ENCODE measurements around the gene TANK.
"Not testable (repeated sequence)": the region's sequence is repeated elsewhere in the genome, so short reads cannot be mapped to it uniquely, and the experiment has no call there.

TANK gene

DNA sequence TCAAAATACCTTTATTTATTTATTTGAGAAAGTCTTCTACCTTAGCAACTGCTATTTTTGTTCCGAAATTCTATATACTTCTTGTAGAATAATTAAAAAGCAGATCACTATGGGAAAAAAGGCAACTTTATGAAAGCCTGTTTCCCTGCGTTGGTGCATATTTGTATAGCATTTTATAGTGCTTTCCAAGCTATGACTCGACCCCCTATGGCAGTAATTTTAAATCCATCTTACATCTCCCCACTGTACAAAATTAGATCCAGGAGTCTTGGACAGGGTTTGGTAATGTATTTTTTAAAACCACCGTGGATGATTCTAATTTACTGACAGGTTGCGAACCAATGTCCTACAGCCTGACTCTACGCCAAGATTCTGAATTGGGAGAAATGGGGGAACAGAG, 10.1 kb downstream of the TANK start:
- no peak for DNase-seq

DNA sequence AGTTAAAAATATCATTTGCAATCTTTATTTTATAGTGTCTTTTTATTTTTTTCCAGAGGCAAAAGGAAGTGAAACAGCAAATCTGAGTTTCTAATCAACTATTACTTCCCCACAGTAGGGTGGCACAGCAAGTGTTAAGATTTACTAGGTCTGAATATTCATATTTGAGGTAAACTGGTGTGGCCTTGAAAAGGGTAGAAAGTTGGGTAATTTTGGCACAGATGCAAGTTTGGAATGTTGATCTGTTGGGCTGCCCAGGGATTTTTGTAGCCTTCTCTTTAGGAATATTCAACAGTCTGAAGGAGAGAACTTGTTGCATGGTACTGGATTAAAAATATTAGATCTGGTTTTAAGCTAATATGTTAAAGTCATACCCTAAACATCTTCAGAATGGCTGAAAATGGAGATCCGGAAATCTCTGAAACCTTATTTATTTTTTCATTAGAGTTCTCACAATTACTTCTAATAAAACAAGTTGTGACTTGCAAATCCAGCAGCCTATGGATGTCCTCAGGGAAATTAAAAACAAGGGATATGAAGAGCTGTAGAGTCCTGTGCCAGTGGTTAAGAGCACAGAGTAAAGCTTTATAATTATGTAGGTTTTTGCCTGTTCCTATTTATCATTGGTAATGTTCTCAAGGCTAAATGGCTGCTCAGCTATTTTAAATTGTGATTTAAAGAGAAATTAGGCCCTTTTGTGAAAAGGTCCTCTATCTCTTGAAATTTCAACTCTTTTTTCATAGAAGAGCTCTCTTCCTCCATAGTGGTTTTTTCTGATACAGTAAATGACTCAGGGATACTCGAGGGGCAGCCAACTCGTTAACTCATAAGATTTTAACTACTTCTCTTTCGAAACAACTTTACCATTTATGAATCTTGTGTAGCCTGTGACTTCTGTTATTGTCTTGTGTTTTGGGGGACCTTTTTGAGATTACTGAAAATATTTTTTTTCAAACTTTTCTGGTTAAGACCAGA, 11.0 kb downstream of the TANK start:
- DNase-seq: no peak

DNA sequence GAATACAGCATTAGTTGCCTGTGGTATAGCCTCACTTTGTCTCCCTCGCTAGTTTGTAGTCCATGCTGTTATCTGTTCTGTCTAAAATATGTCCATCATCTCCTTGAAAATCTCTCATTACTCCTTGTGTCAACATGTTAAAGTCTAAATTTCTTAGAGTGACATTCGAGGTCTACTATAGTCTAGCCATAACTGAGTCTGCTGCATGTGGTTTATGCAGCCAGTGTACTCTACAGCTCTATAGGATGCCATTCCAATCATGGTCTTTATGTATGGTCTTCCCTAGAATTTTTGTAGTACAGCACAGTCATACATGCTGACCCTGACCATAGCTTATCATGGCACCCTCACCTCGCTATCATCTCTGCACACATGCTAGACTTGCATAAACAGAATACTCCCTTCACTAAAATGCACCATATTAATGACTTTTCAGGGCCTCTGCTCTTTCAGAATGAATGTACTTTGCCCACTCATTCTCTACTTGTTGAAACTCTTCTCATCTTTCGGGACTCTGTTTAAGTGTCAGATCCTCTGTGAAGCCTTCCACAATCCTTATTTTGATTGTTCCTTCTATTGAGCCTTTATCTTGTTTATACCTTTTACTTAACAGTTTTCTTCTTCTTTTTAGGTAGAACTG, 12.8 kb downstream of the TANK start:
- no peak for DNase-seq

DNA sequence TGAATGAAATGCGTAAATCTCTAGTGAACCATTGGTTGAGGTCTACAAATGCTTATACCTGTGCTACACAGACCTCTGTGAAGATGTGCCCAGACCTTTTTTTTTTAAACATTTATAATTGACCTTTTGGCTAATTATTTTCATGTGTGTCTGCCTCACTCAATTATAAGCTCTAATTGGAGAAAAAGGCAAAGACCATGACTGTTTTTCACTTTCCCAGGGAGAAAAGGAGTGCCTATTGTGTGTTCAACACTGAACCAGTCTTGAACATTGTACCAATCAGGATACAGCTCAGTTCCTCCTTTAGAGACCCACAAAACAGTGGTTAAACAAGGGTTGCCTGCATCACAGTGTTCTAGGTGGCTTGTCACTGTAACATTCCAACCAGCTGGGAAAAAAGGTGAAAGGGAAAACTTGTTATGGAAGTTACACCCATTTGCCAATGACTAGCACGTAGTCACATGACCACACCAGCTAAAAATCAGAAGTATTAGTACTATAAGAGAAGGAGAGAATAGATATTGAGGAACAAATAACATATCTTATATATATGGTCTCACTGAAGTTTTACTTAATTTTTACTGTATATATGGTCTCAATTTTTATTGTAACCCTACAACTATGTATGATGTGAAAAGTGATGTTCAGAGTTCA, 13.4 kb downstream of the TANK start:
- no peak for DNase-seq

DNA sequence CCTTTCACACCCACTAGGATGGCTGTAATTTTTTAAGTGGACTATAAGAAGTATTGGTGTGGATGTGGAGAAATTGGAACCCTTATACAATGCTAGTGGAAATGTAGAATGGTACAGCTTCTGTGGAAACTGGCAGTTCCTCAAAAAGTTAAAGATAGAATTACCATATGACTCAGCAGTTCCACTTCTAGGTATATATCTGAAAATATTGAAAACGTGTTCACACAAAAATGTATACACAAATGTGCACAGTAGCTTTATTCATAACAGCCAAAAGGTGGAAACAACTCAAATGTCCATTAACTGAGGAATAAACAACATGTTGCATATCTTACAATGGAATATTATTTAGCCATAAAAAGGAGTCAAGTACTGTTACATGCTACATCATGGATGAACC, 17.7 kb downstream of the TANK start:
- no peak for DNase-seq

DNA sequence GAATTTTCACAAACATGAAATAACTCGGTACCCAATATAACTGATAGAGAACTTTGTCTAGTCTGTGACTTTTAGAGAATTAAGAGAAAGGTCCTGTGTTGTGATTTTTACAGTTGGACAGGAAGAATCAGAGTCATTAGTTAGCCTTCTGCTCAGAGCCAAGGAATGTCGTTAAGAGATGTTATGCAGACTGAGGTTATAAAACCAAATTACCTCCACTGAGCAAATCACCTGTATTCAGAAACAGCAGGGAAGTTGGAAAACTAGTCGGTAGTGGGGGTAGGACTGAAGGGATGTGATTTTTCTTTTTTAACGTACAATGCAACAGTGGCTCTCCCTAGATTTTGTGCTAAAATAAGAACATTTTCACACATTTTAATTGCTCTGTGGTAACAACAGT, 18.5 kb downstream of the TANK start:
- no peak for DNase-seq

DNA sequence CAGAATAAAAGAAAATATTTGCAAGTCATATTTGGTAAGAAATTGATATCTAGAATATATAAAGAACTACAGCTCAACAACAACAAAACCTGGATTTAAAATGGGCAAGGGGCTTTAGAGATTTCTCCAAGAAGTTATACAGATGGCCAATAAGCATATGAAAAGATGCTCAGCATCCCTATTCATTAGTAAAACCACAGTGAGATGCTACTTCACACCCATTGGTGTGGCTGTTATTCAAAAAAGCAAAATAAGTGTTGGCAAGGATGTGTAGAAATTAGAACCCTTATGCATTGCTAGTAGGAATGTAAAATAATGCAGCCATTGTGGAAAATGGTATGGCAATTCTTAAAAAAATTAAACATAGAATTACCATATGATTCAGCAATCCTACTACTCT, 29.8 kb downstream of the TANK start:
- DNase-seq: no peak

DNA sequence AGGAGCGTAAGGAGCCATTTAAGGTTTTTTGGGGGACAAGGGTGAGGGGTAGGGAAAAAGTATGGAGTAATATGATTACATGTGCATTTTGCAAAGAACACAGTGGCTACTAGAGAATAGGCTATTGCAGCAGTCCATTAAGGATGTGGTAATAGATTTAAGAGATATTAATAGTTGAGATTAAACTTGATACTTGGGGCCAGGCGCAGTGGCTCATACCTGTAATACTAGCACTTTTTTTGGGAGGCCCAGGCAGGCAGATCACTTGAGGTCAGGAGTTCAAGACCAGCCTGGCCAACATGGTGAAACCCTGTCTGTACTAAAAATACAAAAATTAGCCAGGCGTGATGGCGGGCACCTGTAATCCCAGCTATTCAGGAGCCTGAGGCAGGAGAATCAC, 35.4 kb downstream of the TANK start:
- not testable (repeated sequence) for DNase-seq

DNA sequence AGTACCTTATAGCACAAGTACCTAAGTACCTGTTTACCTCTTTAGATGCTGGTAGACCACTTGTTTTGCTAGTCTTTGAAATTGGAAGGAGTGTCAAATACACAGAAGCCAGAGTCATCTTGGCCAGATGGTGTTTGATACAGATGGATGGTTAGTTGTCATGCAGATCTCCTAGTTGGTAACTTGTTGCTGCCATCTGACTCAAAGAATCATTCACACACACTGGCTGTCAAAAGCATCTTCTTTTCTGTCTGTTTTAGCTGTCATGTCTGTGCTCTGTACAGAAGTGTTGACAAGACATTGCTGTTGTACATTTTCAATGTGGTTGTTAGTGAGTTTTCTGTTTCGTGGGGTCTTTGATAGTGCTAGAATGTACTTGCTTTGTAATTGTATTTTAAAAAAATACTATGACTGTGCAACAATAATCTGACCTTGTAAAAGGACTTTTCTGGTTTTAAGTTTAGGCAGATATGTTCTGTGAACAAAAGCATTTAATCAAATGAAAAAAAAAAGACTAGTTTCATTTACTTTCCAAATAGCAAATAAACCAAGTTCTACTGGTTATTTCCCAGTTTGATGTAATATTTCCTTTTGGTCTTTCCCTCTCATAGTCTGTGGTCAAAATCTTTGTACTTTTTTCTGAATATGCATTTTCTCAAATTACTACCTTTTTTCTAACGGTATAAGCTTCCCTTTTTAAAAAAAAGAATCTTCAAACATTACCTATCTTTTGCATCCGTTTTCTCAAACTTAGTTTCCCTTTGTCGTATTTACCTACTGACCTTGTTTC, 39.9 kb downstream of the TANK start:
- no peak for DNase-seq

DNA sequence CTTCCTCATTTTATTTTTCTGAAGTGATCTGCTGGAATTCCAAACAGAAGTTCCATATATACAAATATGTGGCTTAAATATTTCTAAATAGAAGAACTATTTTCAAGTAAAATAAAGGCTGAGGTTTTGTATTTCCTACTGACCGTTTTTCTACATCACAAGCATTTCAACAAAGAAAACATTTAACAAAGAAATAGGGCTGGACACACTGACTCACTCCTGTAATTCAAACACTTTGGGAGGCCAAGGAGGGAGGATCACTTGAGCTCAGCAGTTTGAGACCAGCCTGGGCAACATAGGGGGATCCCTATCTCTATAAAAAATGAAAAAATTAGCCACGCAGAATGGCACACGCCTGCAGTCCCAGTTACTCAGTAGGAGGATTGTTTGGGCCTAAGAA, 44.6 kb downstream of the TANK start:
- no peak for DNase-seq

DNA sequence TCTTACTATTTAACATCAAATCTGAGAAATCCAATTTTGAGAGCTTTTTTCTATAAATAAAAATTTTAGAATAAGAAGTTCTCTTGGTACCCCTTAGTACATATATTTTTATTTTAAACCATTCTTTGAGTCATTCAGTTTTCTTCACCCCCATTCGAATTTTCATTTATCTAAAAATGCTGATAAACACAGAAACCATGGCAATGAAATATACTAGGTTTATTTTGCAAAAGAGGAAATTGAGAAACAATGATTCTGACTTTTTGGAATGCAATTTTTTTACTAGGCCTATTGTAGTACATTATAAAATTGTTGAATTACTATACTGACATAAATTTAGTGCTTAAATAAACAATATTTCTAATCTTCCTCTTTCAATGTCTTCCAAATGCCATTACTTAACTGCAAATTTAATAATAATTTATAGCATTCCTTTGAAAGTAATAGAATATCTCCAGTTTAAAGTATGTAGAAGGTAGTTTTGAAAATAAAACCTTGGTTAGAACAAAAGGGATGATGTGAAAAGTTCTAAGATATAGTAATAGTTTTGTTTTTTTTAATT, 46.3 kb downstream of the TANK start:
- no peak for DNase-seq

DNA sequence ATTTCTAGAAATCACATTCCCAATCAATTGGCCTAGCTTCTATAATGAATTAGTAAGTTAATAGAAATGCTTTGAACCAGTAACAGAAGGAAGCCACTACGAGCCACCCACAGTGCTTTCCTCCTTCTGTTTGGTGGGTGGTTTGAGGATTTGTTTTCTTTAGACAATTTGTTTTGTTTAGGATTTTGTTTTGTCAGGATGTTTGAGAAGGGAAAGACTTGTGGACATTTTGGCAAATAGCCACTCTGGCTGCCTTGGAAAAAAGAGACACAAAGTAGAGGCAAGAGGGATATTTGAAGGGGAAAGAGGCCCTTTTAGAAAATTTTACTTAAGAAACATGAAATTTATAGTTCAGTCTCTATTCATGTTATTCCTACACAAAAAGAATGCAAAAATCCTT, 47.7 kb downstream of the TANK start:
- DNase-seq: no peak

DNA sequence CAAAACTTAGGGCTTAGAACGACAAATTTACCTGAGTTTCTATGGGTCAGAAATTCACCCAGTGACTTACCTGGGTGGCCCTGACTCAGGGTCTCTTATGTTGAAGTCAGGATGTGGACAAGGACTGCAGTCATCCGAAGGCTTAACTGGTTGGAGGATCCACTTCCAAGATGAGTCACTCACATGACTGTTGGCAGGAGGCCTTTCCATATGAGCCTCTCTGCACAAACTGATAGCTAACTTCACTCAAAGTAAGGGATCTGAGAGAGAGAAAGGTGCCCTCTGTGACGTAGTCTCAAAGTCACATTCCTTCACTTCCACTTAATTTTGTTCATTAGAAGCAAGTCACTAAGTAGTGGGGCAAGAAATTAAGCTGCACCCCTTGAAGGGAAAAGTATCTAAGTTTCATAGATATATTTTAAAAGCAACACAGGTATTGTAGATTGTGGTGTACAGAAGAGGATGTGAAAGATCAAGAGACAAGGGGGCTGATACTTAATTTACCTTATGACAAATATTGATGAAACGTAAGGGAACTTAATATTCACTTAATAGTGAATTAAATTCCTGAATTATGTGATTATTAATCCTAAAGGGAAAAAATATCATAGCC, 48.4 kb downstream of the TANK start:
- DNase-seq: no peak

DNA sequence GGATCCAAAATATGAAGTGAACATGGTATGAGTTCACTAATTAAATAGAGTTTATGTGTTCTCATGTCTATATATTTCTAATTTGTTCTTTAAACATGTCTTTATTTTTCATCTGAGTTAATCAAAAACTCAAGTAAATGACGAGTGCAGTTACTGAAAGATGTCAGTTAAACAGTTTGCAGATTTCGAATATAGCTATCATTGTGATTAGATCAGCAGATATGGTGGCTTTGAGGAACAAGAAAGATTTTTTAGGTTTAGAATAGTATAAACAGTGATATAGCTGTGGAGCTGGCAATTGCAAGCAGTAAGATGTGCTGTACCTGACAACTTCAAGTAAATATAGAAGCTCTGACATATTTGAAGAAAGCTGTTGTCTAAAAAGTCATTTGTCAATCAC, 49.7 kb downstream of the TANK start:
- DNase-seq: no peak

DNA sequence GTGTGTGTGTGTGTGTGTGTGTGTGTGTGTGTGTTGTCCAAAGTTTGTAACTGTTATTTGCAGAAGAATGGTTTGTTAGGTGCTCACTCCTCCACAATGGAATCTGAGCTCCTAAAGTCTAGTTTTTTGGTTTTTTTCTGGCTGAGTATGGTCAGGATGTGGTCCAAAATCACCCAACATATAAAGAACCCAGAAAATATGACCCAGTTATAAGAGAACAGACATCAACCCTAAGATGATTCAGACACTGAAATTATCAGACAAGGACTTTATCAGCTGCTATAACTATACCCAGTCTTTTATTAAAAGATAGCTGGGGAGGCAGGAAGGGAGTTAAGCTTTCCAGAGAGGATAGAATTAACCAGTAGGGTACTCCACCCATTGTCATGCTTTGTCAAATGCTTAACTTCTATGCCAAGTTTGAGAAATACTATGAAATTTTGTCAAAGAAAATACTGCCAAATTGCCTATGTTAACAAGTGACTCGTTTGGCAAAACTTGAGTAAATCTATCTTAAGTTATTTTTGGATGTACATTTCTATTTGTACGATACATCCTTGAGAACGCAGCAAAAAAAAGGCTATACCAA, 57.5 kb downstream of the TANK start:
- DNase-seq: no peak

DNA sequence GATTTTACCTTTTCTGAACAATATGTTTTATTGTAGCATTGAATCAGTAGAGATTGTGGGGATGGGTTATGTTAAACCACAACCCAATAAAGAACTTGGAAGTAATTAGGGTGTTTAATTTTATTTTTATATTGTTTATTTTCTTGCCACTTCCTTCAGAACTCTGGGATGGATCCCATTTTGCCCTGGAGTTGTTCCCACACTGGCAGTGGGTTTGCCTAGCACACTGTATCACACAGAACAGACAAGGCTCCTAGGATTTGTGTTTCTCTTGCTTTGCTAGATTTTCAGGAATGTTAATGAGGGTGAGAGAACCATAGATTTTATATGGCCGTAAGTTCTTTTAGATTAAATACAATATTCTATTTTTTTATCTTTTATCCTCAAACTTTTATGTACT, 59.0 kb downstream of the TANK start:
- no peak for DNase-seq

DNA sequence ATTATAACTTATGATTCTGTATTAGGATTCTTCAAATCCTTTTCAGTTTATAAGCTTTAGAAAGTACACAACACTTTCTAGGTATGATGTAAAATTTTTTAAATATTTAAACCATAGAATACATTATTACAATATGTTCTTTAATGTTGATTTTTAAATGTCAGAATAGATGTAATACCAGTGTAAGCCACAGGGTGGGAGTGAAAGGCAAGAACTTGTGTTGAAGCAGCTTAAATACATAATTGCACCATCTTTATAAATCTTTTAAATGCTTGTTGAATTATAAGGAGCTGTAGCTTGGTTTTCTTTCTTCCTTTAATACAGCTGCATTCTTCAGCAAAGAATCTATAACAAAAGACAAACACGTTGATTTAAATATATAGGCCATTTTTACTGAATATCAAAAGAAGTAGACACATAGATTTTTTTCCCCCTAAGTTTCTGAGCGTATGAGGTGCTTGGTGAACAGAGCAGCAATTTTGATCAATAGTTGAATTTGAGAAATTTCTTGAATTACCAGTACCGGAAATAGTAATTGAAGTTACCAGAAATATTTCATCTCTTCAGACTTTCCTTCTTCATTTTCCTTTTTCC, 63.0 kb downstream of the TANK start:
- DNase-seq: no peak

DNA sequence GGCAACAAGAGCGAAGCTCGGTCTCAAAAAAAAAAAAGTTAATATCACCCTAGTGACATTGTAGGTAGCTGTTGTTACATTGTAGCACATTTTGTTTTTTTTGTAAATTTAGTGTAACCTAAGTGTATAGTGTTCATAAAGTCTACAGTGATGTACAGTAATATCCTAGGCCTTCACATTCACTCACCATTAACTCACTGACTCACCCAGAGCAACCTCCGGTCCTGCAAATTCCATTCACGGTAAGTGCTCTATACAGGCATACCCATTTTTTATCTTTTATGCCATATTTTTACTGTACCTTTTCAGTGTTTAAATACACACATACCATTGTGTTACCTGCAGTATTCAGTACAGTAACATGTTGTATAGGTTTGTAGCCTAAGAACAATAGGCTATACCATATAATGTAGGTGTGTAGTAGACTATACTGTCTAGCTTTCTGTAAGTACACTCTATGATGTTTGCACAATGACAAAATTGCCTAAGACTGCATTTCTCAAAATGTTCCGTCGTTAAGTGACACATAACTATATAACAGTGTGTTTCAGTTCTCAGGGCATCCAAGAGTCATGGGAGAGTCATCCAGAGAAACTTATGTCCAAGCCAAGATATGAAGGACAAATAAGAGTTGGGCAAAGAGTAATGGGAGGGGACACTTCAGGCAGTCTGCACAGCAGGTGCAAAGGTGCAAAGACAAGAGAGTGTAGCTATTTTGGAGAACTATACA, 68.4 kb downstream of the TANK start:
- no peak for DNase-seq

DNA sequence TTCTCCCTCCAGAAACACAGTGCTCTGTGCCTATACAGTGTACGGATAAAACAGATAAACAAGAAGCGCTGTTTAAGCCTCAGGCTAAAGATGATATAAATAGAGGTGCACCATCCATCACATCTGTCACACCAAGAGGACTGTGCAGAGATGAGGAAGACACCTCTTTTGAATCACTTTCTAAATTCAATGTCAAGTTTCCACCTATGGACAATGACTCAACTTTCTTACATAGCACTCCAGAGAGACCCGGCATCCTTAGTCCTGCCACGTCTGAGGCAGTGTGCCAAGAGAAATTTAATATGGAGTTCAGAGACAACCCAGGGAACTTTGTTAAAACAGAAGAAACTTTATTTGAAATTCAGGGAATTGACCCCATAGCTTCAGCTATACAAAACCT, 70.7 kb downstream of the TANK start:
- no peak for DNase-seq

DNA sequence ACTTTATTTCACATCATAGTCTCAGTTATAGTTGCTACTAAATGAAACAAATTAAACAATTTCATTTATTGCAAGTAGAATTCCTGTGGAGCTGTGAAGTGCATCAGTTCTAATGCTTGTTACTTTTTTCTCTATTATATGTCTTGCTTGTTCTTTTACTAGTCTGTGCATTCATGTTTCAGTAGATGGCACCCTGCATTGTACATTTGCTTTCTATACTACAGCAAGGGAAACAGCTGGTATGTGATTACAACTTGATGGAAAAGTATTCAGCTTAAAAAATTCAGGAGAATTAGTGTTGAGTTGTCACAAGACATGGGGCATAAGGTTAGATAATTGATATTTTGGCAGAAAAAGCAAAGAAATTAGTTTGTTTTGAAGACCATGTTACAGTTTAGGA, 72.3 kb downstream of the TANK start:
- DNase-seq: no peak

Measured in cortex of kidney (tissue), 1 donor.